ENCODE results near the gene TRMT112.

Gene TRMT112

GRCh38 chr11:64306563-64306875 is 10.8 kb downstream of the TRMT112 start:
- no peak for DNase-seq

DNA sequence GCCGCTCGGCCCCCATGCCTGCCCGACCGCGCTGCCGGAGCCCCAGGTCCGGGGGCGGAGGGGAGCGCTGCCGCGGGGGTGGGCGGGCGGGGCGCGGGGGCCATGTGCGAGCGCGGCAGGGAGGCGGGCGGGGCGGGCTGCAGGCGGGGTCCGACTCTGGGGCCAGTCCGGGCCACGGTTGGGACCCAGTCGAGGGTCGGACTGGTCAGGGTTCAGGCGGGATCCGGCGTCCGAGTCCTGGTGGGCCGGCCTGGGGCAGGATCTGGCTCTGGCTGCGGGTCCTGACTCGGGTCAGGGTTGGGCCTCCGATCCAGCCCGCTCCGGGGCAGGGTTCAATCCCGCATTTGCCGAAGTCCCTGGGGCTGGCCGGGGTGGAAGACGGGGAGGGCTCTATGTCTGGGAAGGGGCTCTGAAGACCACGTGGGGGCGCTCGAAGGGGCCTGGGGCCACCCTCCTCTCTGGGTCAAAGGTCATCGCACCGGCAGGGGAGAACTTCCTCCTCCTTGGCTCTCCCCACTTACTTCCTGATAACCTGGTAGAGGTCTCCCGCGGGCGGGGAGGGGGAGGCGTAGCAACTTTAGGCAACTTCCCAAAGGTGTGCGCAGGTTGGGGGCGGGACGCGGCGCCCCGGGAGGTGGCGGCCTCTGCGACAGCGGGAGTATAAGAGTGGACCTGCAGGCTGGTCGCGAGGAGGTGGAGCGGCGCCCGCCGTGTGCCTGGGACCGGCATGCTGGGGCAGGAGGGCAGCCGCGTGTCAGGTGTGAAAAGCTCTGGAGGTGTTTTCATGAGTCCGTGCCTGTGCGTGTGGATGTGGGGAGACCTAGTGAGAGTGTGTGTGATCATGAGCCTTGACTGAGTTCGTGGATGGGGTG is 11.4 kb downstream of the TRMT112 start:
- peak; percentile 82 for DNase-seq

DNA sequence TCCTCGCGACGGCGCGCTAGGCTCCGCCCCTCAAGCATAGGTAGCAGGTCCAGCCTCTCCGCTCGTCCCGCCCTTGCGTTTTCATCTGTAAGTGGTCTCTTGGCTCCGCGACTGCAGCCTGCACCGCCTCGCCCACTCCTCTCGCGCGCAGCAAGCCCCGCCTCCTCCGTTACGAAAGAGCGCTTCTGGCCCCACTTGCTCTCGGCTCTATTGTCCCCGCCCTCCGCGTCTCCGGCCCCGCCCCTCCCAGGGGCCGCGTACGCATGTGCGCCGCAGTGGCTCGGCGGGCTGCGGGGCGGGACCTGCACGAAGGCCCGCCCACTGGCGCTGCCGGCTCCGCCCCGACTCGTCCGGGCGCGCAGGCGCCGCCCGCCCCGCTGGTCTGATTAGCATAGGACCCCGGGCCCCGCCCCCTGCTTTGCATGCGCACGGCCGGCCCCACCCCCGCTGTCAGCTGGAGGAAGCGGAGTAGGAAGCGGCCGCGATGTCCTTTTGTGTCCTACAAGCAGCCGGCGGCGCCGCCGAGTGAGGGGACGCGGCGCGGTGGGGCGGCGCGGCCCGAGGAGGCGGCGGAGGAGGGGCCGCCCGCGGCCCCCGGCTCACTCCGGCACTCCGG is 12.2 kb downstream of the TRMT112 start, which contains the start of gene ESRRA:
Gene ESRRA, plus strand, starts transcription at position 450 of the 616 bp plus-strand sequence. CDS start 1,656 bp downstream, outside the sequence.
- peak; percentile 99 for DNase-seq

- DNase-seq: peak; percentile 90
Measured at GRCh38 chr11:64304316-64305072, 12.9 kb downstream of the TRMT112 start.

DNA sequence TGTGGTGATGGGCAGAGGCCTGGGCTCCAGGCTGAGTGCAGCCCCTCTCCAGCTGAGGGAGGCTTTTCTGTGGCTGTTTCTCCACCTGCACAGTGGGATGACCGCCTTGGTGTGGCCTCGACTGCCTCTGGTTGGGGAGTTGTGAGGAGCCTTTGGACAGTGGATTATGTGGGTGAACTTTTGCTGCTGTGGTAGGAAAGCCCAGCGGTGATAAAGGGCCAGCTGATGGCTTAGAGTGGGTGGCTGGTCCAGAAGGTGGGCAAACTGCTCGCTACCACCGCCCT is 13.4 kb downstream of the TRMT112 start:
- DNase-seq: no peak

- no peak for DNase-seq
Measured at GRCh38 chr11:64303109-64304031, 14.0 kb downstream of the TRMT112 start.

DNA sequence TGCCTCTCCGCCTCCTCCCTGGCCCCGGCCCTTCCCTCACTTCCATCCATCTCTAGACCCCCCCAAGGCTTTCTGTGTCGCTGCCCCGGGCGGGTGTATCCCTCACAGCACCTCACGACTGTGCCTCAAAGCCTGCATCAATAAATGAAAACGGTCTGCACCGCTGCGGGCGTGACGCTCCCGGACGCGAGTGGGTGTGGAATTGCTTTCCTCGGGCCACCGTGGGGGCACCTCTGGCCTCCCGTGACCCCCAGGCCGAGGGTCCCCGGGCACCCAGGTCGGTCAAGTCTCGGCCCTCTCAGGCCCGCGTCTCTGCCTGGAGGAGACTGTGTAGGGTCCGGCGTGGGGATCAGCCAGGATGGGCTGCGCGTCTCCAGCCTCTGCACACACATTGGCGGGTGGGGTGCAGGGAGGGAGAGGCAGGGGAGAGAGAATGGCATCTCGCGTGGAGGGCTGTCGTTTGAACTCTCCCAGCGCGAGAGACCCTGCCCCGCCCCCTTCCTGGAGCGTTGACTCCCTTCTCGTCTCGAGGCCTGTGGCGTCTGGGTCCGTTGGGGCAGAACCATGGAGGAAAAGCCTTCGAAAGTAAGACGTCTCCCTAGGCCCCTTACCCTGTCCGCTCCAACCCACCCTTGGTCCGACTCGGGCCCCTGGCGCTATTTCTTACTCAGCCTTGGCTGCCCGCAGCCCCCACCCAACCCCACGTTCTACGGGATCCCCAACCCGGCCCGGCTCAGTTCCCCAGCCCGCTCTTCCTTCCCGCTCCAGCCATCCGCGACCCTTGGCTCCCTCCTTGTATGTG is 17.3 kb downstream of the TRMT112 start, which contains the start of gene CATSPERZ:
Gene CATSPERZ, plus strand, starts transcription at position 512 of the 802 bp plus-strand sequence. Its CDS starts 53 bp downstream, at position 565.
- no peak for DNase-seq

GRCh38 chr11:64298966-64299846 is 18.2 kb downstream of the TRMT112 start:
- DNase-seq: no peak

- no peak for DNase-seq
Measured at GRCh38 chr11:64297699-64298358, 19.5 kb downstream of the TRMT112 start.

DNA sequence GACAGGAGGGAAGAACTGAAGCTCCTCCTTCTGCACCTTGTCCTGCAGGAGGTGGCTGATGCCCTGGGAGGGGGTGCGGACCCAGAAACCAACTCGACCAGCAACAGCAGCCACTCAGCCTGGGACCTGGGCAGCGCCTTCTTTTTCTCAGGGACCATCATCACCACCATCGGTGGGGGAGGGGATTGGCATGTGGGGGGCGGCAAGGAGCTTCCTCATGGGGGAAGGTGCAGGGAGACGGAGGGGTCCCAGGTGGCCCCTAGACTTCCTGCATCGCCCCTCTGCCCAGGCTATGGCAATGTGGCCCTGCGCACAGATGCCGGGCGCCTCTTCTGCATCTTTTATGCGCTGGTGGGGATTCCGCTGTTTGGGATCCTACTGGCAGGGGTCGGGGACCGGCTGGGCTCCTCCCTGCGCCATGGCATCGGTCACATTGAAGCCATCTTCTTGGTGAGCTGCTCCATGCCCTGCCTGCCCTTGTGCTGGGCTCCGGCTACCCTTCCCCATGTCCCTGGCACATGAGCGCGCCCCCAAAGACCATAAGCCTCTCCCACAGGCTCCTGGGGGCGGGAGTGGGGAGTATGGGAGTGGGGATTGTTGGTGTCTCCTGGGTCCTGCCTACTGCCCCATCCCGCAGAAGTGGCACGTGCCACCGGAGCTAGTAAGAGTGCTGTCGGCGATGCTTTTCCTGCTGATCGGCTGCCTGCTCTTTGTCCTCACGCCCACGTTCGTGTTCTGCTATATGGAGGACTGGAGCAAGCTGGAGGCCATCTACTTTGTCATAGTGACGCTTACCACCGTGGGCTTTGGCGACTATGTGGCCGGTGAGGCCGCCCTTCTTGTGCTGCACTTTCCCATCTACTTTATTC is 20.3 kb downstream of the TRMT112 start:
- no peak for DNase-seq

DNA sequence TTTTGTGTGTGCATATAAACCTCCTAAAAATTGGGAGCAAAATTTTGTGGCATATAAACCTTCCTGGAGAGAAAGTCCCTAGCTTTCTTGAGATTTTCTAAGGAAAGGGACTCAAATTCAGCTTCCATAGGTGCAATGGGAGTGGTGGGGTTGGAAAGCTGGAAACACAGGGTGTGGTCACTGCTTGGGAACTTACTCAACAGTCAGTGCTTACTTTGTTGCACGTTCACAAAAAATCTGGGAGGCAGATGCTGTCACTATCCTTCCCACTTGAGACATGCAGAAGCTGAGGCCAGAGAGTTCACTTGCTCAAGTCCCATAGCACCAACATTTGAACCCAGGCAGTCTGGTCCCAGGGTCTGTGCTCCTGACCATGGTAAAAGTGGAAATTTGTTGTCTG is 21.1 kb downstream of the TRMT112 start:
- no peak for DNase-seq

DNA sequence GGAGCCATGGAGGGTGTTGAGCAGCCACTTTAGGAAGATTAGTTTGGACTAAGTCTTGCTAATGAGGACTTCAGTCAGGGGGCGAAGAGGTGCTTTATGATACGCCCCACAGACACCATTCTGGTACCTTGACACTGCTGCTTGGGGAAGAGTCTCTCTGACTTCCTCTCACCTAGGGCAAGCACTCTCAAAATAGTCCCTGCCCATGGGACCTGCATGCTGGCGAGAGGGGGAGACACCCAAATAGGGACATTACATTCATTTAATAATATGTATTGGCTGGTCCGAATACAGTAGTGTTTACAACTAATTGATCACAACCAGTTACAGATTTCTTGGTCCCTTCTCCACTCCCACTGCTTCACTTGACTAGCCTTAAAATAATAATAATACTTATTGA is 21.6 kb downstream of the TRMT112 start:
- DNase-seq: no peak

GRCh38 chr11:64294774-64295173 is 22.6 kb downstream of the TRMT112 start:
- DNase-seq: no peak

GRCh38 chr11:64292460-64293254 is 24.7 kb downstream of the TRMT112 start:
- no peak for DNase-seq

DNA sequence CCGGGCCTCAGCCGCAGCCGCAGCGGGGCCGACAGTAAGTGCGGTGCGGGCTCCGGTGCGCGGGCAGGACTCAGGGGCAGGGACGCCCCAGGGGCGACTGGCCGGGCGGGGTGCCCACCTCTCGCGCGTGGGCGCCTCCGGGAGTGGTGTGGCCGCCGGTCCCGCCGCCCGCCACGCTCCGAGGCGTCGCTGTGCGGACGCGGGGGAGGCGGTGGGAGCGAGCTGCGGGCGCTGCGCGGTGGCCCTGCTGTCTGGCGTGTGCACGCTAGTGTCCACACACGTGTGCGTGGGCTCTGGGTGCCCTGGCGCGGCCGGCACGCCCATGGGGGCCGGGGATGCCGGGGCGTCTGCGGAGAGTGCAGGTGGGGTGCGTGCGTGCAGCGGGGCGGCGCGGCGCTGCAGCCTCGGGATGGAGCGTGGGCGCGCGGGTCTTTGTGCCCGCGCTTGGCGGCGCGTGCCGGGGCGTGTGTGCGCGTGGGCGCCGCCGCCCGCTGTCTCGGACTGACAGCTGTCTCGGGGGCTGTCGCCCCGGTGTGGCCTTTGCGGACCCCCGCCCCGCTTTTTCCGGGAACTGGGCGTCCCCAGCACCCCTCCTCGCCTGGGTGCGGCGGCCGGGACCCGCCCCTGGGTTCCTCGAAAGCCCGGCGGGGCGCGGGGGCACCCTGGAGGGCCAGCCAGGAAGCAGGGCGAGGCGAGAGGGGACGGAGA is 25.5 kb downstream of the TRMT112 start:
- no peak for DNase-seq

GRCh38 chr11:64291262-64291751 is 26.1 kb downstream of the TRMT112 start, which contains the start of gene KCNK4:
Gene KCNK4, plus strand, starts transcription at chr11:64291302. Its CDS starts 1,717 bp downstream, at chr11:64293019.
- no peak for DNase-seq
